Muscle of leg (tissue), 11 donors: ENCODE results near the gene ARHGEF12. TPM values are rescaled to one million over a fixed set of nuclear protein-coding genes. Genes with fewer than 3 reads are reported as not detected.

Experiments
- DNase-seq: peaks from one replicate; pipeline ENCODE4 v3.0.0; 2013
- H3K27ac ChIP-seq: one replicate; pipeline ENCODE4 v1.5.1; 2013; ENCODE audit warnings: mild to moderate bottlenecking, low read length, control low read depth
- H3K27me3 ChIP-seq: one replicate; pipeline ENCODE4 v1.6.1; 2013; ENCODE audit warnings: low read length; ENCODE audit not compliant: control insufficient read depth, insufficient read depth
- H3K36me3 ChIP-seq: one replicate; pipeline ENCODE4 v1.6.1; 2013; ENCODE audit warnings: low read length; ENCODE audit not compliant: control insufficient read depth, insufficient read depth
- H3K4me1 ChIP-seq: one replicate; pipeline ENCODE4 v1.6.1; 2013; ENCODE audit warnings: low read length; ENCODE audit not compliant: control insufficient read depth, insufficient read depth
- H3K4me3 ChIP-seq: one replicate; pipeline ENCODE4 v1.5.1; 2013; ENCODE audit warnings: low read length, control low read depth
- H3K9me3 ChIP-seq: replicated peaks from 2 replicates; pipeline ENCODE4 v1.6.1; 2013; ENCODE audit warnings: low read depth, low read length; ENCODE audit not compliant: control insufficient read depth
- WGBS: methylation state at CpG from one replicate; pipeline ENCODE4 v1.1.5; 2013; ENCODE audit warnings: missing lambda C conversion rate; ENCODE audit not compliant: insufficient coverage; 5-methylcytosine and 5-hydroxymethylcytosine counted together
- polyA plus RNA-seq, 8 donors: library from polyadenylated mRNA; unstranded; fragments of 120-200 nt; gene quantifications; one replicate each; pipeline versions ENCODE4 v1.2.1 to v1.2.3, GENCODE V29; 2013; ENCODE audit warnings: inconsistent platforms in 1 of 8, low replicate concordance in 1 of 8; ENCODE audit not compliant: insufficient read length in 8 of 8, insufficient read depth in 1 of 8
- total RNA-seq: library from RNA; stranded (reverse); fragments of 120-200 nt; gene quantifications from one replicate; pipeline ENCODE4 v1.2.4, GENCODE V29; 2013

The ARHGEF12 gene
- total and polyA plus RNA-seq, 9 donors: 26.5 to 53.6 (median 36.5) TPM

DNA sequence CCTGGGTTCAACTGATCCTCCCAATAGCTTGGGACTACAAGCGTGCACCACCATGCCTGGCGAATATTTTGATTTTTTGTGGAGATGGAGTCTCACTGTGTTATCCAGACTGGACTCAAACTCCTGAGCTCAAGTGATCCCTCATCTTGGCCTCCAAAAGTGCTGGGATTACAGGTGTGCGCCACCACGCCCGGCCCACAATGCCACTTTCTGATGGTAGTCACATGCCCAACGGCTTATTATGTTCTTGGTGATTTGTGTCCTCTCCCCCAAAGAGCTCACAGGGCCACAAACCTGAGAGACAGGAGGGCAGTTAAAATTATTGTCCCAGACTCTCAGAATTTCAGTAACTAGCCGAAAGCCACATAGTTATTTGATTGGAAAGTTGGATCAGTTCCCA is 185.0 kb downstream of the ARHGEF12 start:
- H3K9me3 ChIP-seq: no peaks in the 10 kb centered on the region
- peaks cover 17% of the 10 kb centered on the region for H3K27me3 ChIP-seq
- H3K4me3 ChIP-seq: no peak overlapping the region
- H3K27ac ChIP-seq: no peak overlapping the region
- DNase-seq: no peak
- WGBS: 100% methylated on average over 3 of the region's 7 CpGs
- H3K4me1 ChIP-seq: peaks cover 24% of the 10 kb centered on the region
- no peaks in the 10 kb centered on the region for H3K36me3 ChIP-seq

DNA sequence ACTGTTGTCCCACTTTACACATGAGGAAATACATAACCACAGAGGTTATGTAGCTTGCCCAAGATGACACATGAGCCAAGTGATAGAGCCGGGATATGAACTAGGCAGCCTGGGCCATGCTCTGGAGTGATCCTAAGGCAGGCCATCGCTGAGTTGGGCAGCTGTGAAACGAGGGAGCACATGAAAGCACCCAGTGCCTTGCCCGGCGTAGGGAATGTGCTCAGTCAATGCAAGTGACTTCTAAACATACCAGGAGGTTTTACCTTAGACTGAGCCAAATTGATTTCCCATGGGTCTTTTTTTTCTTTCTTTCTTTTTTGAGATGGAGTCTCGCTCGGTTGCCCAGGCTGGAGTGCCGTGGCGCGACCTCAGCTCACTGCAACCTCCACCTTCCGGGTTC is 185.8 kb downstream of the ARHGEF12 start:
- peaks cover 19% of the 10 kb centered on the region for H3K4me1 ChIP-seq
- peaks cover 11% of the 10 kb centered on the region for H3K27me3 ChIP-seq
- no peak overlapping the region for H3K27ac ChIP-seq
- 82% methylated on average over 11 of the region's 11 CpGs for WGBS
- no peaks in the 10 kb centered on the region for H3K36me3 ChIP-seq
- DNase-seq: no peak
- no peaks in the 10 kb centered on the region for H3K9me3 ChIP-seq
- H3K4me3 ChIP-seq: no peak overlapping the region

DNA sequence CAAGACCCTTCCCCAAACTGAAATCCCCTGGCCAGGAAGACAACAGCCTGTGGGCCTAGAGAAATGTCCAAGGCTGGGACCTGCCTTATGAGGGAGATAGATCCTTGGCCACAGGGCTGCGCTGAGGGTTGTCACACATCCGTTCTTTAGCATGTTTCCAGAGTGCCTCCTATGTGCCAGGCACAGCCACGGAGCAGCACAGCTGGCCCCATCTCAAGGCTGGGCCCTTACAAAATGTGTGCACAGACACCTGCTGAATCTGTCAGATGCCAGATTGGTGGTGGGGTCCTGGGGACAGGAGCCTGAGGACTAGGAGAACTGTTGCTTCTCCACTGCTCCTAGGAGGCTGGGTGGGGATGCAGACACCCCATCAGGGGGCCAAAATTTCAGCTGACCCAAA is 186.5 kb downstream of the ARHGEF12 start:
- H3K9me3 ChIP-seq: no peaks in the 10 kb centered on the region
- peaks cover 19% of the 10 kb centered on the region for H3K4me1 ChIP-seq
- peaks cover 12% of the 10 kb centered on the region for H3K27me3 ChIP-seq
- H3K36me3 ChIP-seq: no peaks in the 10 kb centered on the region
- no peak for DNase-seq
- no peak overlapping the region for H3K27ac ChIP-seq
- no peak overlapping the region for H3K4me3 ChIP-seq
- 56% methylated on average over 3 of the region's 3 CpGs for WGBS

GRCh38 chr11:120523196-120523595 is 187.0 kb downstream of the ARHGEF12 start:
- no peak for DNase-seq
- Histone ChIP-seq H3K4me1 (peaks cover 15% of the 10 kb centered on the region), H3K9me3 (no peaks in the 10 kb centered on the region), H3K4me3 (no peak overlapping the region), H3K27ac (no peak overlapping the region), H3K36me3 (no peaks in the 10 kb centered on the region), H3K27me3 (peaks cover 9% of the 10 kb centered on the region)
- WGBS: 24% methylated on average over 10 of the region's 12 CpGs

GRCh38 chr11:120524536-120525085 is 188.4 kb downstream of the ARHGEF12 start:
- WGBS: 95% methylated on average over 9 of the region's 9 CpGs
- no peak for DNase-seq
- no peaks in the 10 kb centered on the region for H3K36me3 ChIP-seq
- peaks cover 15% of the 10 kb centered on the region for H3K27me3 ChIP-seq
- no peak overlapping the region for H3K27ac ChIP-seq
- no peak overlapping the region for H3K4me3 ChIP-seq
- H3K9me3 ChIP-seq: no peaks in the 10 kb centered on the region
- H3K4me1 ChIP-seq: peaks cover 14% of the 10 kb centered on the region

DNA sequence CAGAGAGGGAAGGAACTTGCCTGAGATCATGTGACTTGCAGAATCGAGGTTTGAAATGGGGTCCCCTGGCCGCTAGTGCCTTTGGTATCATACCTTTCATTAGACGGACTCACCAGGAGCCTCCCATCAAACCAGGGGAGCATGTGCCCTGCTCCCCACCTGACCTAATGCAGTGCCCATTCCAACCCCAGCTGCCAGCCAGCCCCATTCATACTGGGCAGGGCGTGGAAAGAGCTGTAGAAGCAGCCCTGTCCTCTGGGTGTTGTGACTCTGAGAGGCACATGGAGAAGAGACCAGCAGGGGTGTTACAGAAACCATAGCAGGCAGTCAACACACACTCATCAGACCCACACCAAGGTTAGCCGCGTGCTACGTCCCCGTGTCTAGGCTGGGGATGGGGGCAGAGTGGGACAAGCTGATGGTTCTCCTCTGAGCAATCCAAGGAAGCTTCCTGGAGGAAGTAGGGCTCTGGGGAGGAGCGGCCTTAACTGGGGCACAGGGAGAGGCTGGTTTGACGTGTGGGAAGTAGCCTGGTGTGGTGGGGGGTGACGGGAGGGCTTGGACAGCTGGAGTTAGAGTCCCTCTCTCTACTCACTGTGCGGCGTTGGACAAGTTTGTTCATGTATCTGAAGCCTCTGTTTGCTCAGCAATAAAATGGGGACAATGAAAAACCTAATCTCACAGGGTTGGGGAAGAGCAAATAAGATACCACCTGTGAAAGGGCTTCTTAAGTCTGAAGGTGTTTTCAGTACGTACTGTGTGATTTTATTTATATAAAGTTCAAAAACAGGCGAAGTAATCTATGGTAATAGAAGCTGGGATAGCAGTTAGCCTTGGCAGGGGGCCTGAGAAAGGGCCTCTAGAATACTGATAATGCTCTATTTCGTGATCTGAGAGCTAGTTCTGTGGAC is 189.3 kb downstream of the ARHGEF12 start:
- no peak for DNase-seq

DNA sequence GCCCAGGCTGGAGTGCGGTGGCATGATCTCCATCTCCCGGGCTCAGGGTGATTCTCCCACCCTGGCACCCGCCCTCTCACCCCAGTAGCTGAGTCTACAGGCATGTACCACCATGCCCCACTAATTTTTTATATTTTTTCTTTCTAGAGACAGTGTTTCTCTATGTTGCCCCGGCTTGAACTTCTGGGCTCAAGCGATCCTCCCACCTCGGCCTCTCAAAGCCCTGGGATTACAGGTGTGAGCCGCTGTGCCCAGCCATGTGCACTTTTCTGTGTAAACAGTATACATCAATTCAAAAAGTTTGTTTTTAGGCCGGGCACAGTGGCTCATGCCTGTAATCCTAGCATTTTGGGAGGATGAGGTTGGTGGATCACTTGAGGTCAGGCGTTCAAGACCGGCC is 190.0 kb downstream of the ARHGEF12 start:
- peaks cover 15% of the 10 kb centered on the region for H3K27me3 ChIP-seq
- H3K27ac ChIP-seq: no peak overlapping the region
- H3K9me3 ChIP-seq: no peaks in the 10 kb centered on the region
- no peak overlapping the region for H3K4me3 ChIP-seq
- H3K36me3 ChIP-seq: no peaks in the 10 kb centered on the region
- WGBS: 88% methylated on average over 6 of the region's 10 CpGs
- DNase-seq: no peak
- H3K4me1 ChIP-seq: peaks cover 14% of the 10 kb centered on the region

More for the DNA sequence above, 189.3 kb downstream of the ARHGEF12 start:
- WGBS: 75% methylated on average over 5 of the region's 16 CpGs
- no peaks in the 10 kb centered on the region for H3K9me3 ChIP-seq
- peaks cover 14% of the 10 kb centered on the region for H3K4me1 ChIP-seq
- H3K4me3 ChIP-seq: no peak overlapping the region
- H3K27me3 ChIP-seq: peaks cover 15% of the 10 kb centered on the region
- H3K27ac ChIP-seq: no peak overlapping the region
- H3K36me3 ChIP-seq: no peaks in the 10 kb centered on the region

DNA sequence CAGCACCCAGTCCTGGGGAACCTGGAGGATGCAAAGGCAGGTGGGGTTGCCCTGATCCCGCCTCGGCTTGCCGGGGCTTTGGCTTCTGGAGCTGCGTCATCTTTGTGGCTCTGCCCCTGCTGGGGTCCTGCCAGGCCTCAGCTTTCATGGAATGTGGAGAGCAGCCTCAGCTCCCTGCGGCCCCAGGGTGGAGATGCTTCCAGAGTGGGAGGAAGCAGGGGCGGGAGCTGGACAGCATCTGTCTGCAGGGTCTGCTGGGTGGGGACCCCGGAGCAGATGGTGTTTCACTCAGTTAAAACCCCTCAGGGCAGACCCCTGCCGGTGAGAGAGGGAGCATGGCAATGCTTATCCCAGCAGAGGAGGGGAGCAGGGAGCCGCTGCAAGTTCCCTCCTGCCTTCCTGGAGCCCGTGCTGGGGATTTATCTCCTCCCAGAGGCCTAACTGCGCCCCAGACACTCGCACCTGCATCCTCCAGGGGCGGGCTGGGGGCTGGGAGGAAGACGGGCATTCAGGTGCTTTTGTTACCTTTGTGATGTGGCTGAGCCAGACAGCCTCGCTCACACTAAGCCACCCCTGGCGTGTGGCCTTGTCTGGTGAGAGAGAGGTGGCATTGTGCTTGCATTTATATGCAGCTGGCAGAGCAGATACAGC is 191.0 kb downstream of the ARHGEF12 start:
- peak; percentile 81 for DNase-seq
- Histone ChIP-seq H3K36me3 (no peaks in the 10 kb centered on the region), H3K27me3 (peaks cover 15% of the 10 kb centered on the region), H3K4me1 (peaks cover 14% of the 10 kb centered on the region), H3K4me3 (no peak overlapping the region), H3K27ac (no peak overlapping the region), H3K9me3 (no peaks in the 10 kb centered on the region)
- 5% methylated on average over 9 of the region's 16 CpGs for WGBS

DNA sequence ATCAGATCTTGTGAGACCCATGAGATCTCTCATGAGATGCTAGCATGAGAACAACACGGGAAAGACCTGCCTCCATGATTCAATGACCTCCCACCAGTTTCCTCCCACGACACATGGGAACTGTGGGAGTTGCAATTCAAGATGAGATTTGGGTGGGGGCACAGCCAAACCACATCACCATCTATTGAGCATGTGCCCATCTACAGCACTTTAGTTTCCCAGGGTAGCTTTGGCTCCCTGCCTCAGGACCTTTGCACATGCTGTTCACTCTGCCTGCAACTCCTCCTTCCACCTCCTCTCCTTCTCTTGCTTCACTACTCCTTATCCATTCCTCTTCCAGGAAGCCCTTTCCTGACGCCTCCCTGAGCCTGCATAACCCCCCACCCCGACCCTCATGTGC is 192.5 kb downstream of the ARHGEF12 start:
- H3K9me3 ChIP-seq: no peaks in the 10 kb centered on the region
- H3K4me1 ChIP-seq: peaks cover 14% of the 10 kb centered on the region
- peaks cover 12% of the 10 kb centered on the region for H3K27me3 ChIP-seq
- no peaks in the 10 kb centered on the region for H3K36me3 ChIP-seq
- no peak overlapping the region for H3K4me3 ChIP-seq
- no peak overlapping the region for H3K27ac ChIP-seq
- DNase-seq: no peak
- WGBS: 89% methylated on average over 3 of the region's 4 CpGs

DNA sequence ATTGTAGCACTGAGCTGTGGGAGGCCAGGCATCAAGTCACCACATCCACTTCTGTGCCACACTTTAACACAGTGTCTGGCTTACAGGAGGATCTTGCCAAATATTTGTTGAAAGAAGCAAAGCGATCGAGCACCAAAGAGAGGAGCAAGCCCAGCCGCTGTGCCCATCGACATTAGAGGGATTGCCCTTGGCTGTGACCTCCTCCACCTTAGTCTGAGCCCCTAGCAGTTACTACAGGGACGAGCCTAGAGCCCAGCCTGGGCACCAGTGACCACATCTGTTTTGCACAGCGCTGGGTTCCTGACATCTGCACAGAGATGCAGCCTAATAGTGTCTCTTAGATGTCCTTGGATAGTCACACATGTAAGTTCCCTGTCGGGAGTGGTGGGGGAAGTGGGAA is 193.0 kb downstream of the ARHGEF12 start:
- Histone ChIP-seq H3K27ac (no peak overlapping the region), H3K4me3 (no peak overlapping the region), H3K36me3 (no peaks in the 10 kb centered on the region), H3K27me3 (peaks cover 12% of the 10 kb centered on the region), H3K9me3 (no peaks in the 10 kb centered on the region), H3K4me1 (peaks cover 14% of the 10 kb centered on the region)
- WGBS: 78% methylated on average over 6 of the region's 7 CpGs
- no peak for DNase-seq
